GM18870 (cell line): ENCODE results near the gene PALD1.
"Not testable (repeated sequence)": the region's sequence is repeated elsewhere in the genome, so short reads cannot be mapped to it uniquely, and the experiment has no call there.

Experiments
- ATAC-seq: cut with Tn5 transposase; IDR thresholded peaks from one replicate; pipeline ENCODE4 v1.9.1; 2021; ENCODE audit warnings: moderate library complexity; ENCODE audit not compliant: unreplicated experiment

The PALD1 gene

DNA sequence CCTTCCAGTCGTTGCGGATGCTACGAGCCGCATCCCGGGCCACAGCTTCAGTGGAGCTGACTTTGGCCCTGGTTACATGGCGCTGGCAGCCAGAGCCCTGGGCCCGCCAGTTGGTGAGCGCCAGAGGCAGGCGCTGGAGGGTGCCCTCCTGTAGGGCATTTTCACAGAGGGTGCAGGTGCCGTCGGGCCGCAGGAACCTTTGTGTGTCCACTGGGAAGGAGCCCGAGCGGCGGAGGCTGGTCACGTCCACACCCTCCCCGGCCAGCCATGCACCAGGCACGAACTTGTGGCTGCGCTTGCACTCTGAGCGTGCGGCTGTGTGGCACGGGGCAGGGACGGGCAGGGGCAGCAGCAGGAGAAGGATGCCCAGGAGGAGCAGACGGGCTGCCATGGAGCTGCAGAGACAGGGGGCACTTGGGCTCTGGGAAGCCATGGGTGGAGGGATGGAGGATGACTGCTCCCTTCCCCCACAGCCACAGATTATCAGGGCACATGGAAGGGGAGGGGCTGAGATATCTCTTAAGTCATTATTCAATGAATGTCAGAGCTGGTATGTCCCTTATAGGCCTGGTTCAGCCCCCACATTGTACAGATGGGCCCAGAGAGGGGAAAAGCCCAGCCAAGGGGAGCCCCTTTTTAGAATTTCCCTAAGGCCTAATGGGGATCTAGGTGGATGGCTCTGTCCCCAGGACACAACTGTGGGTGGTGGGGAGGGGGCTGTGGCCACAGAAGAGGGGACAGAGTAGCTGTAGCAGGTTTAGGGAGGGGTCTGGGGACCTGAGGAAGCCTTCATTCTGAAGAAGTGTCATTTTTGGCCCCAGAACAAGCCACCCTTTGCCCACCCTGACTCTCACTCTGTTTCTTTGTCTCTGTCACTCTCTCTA, 122.2 kb downstream of the PALD1 start:
- ATAC-seq, result no peak

DNA sequence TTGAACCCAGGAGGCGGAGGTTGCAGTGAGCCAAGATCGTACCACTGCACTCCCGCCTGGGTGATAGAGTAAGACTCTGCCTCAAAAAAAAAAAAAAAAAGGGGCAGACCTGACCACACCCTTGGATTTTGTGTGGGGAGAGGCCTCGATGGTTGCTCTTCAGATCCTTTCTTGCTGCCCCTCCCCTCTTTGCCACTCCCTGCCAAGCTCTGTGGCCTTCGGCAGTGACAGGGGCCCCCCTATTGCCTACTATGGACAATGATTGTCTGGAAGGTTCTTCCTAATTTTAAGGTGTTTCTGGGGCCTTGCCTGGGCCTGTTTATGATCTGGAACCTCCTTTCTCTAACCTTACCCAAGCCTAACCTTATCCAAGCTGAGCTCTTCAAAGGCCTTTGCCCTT, 123.2 kb downstream of the PALD1 start:
- ATAC-seq, result no peak

DNA sequence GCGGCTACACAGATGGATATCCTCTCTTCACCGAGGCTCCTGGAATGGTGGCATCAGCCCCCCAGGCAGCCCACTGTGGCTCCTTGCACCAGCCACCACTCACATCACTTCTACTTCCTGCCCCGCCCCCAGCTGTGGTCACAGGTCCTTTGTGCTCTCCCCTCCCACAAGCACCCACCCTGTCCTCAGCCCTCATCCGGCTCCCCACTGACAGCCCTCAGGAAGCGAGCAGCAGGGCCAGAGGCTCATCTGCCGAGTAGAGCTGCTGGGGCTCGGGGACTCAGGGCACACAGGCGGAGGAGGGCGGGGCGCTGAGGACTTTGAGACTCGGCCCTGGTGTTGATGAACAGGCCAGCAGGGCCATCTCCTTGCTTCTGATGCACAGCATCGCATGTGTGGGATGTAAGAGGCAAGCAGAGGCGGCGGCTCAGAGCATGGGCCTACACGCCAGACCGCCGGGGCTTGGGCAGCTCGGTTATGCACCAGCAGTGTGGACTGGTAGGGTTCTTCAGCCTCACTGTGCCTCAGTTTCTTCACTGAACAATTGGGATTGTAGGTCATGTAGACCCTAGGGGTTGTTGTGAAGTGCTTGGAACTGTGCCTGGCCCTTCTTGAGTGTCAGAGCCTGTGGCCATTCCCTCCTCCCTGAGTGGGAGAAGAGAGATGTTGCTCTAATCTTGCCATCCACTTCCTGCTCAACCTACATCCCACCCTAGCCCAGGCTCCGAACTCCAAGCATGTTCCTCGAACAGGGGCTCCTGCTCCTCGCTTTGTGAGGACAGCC, 124.3 kb downstream of the PALD1 start, which contains the start of gene PRF1:
Gene PRF1, minus strand, starts transcription at position 77 of the 784 bp plus-strand sequence. CDS start 1,839 bp downstream, outside the sequence.
- ATAC-seq, result no peak

DNA sequence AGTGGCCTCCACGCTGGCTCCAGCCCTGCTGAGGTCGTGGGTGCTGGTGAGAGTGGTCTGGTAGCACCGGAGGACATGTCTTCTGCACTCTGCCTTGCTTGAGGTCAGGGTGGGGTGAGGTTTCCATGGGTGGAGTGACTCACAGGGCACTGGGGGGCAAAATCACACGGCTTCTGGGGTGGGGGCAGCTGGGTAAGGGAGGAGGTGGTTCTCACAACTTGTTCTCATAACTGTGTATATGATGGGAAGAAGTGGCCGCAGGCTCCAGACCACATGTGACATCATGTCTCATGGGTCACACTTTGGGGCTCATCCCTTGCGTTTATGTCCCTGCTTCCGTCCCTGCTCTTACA, 124.9 kb downstream of the PALD1 start:
- no peak for ATAC-seq

DNA sequence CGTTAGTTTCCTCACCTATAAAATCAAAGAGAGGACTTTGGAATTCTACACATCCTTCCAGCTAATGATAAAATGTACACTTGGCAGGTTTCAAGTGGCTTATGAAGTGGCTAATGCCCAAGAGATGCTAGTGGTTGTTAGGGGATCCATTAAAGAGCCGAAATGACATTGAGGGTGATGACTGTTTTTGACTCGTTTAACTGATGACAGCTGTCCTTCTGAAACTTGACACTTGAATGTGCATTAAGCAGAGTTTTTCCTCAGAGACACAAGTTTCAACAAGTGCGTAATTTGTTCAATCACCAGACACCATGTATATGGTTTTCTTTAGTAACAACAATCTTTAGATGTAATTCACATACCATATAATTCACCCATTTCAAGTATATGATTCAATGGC, 125.5 kb downstream of the PALD1 start:
- no peak for ATAC-seq

- no peak for ATAC-seq
Observed at GRCh38 chr10:70605161-70605560, 126.6 kb downstream of the PALD1 start.

DNA sequence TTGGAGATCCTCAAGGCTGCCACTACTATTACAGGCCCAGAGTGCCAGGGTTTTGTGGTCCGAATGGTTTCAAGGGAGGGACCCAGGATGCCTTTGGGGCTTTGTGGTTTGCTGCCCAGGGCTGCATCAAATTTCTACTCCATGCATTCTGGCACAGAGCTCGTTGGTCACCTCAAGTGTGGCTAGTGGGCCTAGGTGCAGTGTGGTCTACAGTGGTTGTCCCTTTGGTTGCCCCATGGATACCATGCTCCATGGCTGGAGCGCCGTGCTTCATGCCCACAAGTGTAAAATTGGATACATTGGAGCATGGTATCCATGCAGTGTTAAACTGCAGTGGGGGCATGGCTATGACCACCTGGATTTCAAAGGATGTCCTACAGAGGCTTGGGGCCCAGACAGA, 129.4 kb downstream of the PALD1 start:
- no peak for ATAC-seq

GRCh38 chr10:70613941-70614340, 135.4 kb downstream of the PALD1 start:
- ATAC-seq, result no peak

DNA sequence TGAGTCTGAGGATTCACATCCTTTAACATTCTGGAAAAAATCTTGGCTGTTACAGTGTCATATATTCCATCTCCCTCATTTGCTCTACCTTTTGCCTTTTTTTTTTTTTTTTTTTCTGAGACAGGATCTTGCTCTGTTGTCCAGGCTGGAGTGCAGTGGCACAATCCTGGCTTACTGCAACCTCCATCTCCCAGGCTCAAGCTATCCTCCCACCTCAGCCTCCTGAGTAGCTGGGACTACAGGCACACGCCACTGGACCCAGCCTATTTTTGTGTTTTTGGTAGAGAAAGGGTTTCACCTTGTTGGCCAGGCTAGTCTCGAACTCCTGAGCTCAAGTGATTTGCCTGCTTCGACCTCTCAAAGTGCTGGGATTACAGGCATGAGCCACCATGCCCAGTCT, 135.8 kb downstream of the PALD1 start:
- not testable (repeated sequence) for ATAC-seq

DNA sequence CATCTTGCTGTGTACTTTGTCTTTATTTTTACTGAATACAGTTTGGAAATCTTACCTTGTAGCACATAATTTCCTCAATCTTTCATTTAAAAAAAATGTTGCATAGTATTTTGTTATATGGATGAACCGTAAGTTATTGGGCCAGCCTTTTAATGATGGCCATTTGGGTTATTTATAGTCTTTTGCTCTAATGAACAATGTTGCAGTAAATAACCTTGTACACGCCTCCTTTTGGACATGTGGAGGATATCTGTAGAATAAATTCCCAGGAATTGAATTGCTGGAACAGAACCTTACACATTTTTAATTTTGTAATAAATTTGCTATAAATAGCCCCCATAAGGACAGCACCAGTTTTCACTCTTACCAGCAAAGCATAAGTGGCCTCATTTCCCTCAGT, 136.6 kb downstream of the PALD1 start:
- ATAC-seq, result no peak

DNA sequence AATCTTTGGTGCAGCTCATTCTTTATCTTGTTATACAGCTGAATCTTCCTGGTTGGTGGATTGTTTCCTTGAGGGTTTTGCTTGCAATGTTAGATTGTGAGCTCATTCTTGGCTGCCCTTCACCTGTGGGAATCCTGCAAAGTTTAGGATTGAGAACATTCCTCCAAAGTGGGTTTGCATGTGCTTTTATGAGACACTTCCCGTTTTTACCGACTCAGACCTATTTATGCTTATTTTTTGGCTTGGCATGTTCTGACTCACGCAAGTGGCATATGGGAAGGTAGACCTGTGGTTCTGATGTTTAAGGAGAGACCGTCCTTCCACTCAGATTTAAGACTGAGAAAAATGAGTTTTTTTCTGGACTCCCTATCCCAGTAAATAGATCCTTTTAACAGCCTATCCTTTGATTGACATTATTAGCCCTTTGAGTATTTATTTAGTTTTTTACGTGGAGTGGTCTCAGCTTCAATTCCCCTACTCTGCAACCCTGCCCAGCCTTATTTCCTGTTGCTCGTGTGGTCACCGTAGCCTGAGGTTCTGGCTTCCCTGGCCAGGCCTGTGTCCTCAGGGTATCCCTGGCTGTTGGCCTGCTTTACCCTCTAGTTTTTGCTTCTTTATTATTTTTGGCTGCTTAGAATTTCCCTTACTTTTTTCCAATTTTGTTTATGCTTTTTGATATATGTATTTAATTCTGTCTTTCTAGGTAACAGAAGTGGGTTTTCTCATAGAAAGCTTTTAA, 137.4 kb downstream of the PALD1 start:
- ATAC-seq, result no peak

- no peak for ATAC-seq
Observed at GRCh38 chr10:70616761-70617160, 138.2 kb downstream of the PALD1 start.
